Brain pericyte (primary cell): ENCODE data around the gene MOB3A.

Experiments used
- DNase-seq: peaks from one replicate; pipeline ENCODE4 v3.0.0-alpha.2; 2012; ENCODE audit warnings: low read depth, low spot score

The MOB3A gene

DNA sequence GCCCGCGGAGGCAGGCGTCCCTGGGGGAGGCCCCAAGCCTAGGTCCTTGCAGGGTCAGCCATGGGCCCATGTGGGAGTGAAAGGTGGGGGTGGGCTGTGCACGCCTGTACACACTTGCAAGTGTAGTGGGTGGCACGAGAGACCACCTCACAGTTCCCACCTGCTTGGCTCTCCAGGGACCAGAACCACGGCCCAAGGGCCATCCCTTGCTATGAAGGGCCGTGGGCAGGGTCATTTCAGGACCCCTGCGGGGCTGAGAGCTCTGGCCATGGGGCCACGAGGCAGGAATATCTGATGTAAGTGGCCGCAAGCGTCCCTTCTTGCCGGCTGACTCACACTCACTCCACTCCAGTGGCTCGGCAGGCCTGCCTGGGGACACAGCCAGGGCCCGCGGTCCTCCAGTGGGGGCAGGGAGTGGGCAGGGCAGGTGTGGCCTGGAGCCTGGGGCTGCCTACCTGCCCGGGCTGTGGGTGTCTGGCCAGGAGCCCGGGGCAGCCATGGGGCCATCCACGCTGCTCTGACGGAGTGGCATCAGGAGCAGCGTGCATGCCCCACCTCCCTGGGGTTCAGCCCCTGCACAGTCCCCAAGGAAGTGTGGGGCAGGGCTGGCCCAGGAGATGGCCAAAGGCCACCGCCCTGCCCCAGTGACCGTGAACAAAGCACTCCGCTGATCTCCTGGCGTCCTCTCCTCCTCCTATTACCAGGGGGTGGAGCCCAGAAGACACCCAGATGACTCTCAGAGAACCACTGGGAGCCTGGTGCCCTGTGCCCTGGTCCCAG lies 36.5 kb downstream of the MOB3A start:
- no peak for DNase-seq

- DNase-seq, result no peak
Observed at GRCh38 chr19:2058570-2059421, 37.3 kb downstream of the MOB3A start.

GRCh38 chr19:2057484-2058469 lies 38.3 kb downstream of the MOB3A start:
- no peak for DNase-seq

GRCh38 chr19:2056837-2057192 lies 39.3 kb downstream of the MOB3A start:
- DNase-seq, result no peak

- no peak for DNase-seq
Observed at GRCh38 chr19:2055931-2056836, 39.9 kb downstream of the MOB3A start.

DNA sequence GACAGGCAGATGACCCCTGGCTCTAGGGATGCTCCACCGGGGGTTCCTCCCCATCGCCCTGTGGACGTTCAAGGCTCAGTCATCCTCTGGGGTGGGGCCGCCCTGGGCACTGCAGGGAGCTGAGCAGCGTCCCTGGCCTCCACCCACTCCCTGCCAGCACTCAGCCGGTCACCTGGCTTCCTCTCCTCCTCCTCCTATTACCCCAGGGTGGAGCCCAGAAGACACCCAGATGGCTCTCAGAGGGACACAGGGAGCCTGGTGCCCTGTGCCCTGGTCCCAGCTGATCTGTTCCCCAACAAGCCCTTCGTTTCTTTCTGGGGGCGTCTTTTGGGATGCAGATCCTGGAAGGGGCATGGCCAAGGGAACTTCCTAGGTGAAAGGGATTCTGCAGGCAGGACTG lies 41.4 kb downstream of the MOB3A start:
- no peak for DNase-seq

DNA sequence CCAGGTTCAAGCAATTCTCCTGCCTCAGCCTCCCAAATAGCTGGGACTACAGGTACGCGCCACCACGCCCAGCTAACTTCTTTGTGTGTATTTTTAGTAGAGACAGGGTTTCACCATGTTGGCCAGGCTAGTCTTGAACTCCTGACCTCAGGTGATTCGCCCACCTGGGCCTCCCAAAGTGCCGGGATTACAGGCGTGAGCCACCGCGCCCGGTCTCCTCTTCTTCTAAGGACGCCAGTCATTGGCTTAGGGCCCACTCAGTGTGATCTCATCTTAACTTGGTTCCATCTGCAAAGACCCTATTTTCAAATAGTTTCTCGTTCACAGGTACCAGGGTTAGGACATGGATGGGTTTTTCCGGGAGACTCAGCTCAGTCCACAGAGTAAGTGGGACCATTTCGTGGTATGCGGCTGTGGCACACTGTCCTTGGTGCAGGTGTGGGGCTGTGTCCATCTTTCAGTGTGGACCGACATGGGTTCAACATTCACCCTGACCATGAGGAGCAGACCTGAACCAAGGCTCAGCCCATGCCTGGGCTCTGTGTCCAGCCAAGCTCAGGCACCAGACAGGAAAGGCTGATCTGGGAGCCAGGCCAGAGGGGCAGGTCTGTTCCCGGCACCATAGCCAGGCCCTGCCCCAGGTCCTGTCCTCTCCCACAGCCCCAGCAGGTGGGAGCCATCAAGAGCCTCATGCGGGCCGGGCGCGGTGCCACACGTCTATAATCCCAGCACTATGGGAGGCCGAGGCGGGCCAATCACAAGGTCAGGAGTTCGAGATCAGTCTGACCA lies 42.3 kb downstream of the MOB3A start:
- DNase-seq, result no peak

DNA sequence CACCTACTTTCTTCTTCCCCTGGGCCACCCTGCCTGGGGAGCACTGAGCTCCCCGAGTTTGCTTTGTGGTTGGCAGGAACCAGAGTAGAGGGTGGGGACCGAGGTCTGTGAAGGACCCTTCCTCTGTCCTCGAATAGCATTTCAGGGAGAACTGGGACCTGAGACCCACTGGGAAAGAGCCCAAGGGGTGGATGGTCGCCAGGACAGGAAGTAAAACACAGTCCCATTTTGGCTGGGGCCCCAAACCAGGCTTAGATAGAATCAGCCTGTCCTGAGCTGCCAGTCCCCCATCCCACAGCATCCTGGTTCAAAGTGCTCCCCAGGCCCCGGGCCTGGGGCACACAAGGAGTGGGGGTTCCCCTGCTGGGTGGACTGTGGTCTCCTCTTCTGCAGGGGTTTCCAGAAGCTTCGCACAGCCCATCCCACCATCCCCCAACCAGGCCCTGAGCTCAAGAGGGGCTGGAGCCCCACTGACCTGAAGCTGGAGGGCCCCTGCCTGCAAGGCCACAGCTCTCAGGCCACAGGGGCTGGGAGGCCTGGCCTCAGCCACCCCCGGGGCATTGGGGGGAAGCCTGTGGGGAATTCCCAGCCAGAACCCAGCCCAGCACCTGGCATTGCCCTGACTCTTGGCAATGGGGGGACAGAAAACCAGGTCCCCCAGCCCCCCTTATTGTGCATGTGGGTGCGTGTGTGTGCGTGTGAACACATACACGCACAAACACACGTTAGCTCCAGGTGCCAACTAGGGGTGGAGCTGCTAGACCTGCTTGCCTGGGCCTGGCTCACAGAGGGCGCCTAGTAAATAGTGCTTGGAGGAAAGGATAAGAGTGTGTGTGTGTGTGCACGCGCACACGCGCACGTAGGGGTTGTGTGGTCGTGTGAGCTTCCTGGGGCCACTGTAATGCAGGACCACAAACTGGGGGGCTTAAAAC lies 44.1 kb downstream of the MOB3A start:
- DNase-seq, result no peak

DNA sequence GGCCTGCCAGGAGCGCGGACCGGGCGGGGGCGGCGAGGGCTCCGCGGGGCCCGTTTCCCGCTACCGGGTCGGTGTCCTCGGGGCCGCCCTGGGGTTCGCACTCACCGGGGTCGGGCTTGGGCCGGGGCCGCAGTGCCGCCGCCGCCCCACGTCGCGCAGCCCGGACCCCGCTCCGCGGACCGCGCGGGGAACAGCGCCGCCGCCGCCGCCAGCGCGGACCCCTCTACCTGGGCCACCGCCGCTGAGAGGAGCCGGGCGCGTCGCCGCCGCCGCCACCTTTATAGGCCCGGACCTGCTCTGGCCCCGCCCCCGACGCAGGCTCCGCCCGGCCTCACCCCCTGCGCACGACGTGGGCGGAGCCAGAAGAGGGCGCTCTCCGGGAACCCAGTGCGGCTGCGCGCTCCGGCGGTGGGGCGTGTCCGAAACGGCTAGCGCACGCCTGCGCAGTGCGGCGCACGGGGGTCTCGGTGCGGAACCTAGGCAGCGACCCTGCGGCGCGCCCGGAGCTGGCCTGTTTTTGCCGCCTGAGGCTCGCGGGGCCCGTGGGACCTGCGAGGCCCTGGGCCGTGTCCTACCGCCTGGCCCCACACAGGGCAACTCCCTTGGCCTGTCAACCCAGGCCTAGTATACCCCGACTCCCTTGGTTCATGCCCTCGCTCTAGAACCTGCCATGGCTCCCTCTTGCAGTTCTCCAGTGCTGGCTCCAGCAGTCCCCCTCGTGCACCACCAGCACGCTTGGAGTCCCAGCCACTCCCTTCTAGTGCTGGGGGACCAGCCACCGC lies 44.9 kb downstream of the MOB3A start, which contains the start of gene MKNK2:
Gene MKNK2, minus strand, starts transcription at position 254 of the 782 bp plus-strand sequence. CDS start 393 bp downstream, outside the sequence.
- no peak for DNase-seq

GRCh38 chr19:2050349-2050990 lies 45.7 kb downstream of the MOB3A start:
- no peak for DNase-seq

- no peak for DNase-seq
Observed at GRCh38 chr19:2049741-2050348, 46.3 kb downstream of the MOB3A start.

DNA sequence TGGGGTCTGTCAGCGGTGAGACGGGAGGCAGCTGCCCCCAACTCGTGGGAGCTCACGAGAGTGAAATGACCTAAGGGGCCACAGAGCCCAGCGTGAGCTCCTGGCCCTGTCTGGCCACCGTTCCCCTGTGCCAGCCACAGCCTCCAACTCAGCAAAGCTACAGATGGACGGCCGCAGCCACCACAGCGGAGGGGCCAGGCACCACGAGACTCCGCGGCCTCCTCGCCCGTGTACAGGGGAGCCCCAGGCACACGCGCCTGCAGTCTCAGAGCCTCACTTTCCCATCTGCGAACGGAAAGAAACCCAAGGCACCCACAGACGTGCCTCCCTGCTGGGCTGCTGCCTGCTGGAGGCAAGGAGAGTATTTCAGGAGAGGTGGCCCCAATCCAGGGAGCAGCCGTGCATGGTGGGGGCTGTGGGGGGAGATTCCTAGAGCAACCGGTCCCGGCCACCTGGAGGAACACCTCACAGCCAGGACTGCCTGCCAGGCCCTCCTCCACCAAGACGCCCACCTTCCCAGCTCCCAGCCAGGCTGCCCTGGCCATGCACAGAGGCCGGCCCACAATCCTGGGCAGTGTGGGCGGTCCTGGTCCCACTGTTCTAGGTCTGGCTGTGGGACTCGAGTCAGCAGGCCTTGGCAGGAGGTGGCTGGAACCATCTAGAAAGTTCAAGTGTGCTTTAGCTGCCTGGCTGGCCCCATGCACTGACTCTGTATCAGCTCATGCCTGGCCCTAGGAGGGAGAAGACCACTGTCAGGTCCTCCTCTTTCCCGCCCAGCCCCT lies 47.0 kb downstream of the MOB3A start:
- no peak for DNase-seq

DNA sequence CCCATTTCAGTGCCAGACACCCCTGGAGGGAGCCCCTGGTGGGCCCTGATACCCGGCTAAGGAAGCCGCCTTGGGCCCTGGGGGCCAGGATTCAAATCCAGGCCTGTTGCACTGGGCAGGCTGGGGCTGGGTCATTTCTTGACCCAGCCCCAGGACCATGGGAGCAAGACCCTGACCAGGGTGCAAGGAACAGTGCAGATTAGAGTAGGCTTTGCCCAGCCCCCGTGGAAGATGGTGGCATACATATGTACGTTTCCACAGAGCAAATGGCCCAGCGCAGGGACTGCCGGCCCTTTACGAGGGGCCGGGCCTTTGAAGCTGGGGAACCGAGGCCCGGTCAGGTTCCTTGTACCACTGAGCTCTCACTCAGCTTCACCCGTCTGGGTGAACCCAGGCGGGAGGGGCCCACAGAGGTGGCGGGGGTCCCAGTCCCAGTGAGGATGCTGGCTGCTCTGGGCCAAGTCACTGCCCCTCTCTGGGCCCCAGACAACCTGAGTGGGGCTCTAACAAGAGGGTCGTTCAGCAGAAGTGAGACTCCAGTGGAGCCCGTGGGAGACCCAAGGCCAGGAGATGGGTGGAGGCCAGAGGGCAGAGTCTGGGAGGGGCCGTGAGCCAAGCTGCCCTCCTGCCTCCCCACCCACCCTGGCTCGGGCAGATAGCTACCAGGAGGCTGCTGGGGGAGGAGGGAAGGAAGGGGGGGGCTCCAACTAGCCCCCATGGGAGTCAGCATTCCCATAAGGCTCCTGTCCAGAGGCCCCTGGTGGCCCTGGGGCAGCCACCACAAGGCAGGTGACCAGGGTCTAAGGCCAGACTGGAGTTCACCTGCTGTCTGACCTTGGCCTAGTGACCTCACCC lies 47.8 kb downstream of the MOB3A start:
- DNase-seq, result no peak

DNA sequence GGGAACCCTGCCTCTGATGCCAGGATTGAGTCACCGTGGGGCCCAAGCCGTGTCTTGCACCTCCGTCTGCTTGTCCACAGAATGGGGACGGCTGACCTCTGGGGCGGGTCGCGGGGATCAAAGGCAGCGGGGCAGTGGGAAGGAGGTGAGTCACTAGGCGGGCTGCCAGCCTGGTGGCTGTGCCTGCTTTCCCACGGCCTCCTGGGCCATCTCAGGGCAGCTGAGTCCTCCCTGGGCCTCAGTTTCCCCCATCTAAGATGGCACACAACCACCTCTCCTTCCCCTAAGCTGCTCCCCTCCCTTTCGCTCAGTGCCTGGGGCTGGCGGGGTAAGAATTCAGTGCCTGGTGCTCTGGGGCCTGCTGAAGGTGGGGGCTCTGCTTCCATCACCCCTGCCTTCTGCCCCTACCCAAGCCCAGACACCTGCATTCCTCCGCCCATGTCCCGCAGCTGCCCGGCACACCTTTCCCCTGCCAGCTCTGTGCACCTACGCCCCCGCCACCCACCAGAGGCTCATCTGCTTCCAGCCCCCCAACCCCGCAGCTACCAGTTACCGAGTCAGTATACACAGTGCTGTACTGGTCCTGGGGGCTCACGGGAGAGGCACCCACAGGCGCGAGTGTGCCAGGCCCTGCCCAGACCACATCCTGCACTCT lies 48.5 kb downstream of the MOB3A start:
- no peak for DNase-seq

DNA sequence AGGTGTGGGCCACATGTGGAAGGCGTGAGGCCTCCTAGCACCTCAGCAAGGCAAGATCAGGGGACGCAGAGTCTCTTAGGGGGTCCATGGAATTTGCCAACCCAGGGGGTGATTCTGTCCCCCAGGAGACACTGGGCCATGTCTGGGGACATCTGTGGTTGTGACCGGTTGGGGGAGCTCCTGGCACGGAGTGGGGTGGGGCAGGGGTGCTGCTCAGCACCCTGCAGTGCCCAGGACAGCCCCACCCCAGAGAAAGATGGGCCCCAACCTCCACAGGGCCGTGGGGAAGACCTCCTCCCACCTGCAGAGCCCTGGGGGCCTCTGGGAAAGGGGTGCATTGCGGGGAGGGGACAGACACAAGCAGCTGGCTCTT lies 49.1 kb downstream of the MOB3A start:
- no peak for DNase-seq
